Spleen (tissue), 7 donors: ENCODE results near the gene YTHDF1.

Experiments used
- CTCF ChIP-seq, 11 experiments: fragments of 200-600 bp in 7 of 11; fragments of 450-650 bp in 4 of 11; sonication (generic) in 4 of 11; IDR thresholded peaks in 8 of 11; conservative IDR thresholded peaks in 3 of 11; 1 replicate in 7 of 11; 2 replicates in 4 of 11; pipeline versions ENCODE4 v1.4.0 to v1.8.0; 2016 to 2021; ENCODE audit warnings: antibody characterized with exemption in 11 of 11, inconsistent platforms in 4 of 11, mild to moderate bottlenecking in 1 of 11
- POLR2A ChIP-seq, 3 donors: fragments of 450-650 bp; IDR thresholded peaks; one replicate each; pipeline ENCODE4 v1.5.1; 2017; ENCODE audit warnings: antibody characterized with exemption in 3 of 3, mild to moderate bottlenecking in 1 of 3
- donor health status: DM: no; HTN: no; CAD: no; lungs with moderate emphysema.
- donor health status: DM: no; HTN: no; CAD: no.
- donor health status: DM: no; HTN: no; CAD: no.

GRCh38 chr20:63223826-63224207 is 7.9 kb upstream of the YTHDF1 start:
- TF ChIP-seq CTCF (IDR thresholded peaks at IDR 0.05 in 8 of 11, conservative IDR thresholded peaks at IDR 0.05 in 3 of 11) (no peak), POLR2A (IDR thresholded peaks at IDR 0.05) (no peak)
